CD8-positive, alpha-beta memory T cell (primary cell): ENCODE data around the gene CAMK2D. TPM values are rescaled to one million over a fixed set of nuclear protein-coding genes. Genes with fewer than 3 reads are reported as not detected.

Source experiments
- CTCF ChIA-PET: fragments of 350-600 bp; sonication (Branson Sonifier 250); formaldehyde crosslinking; loops from one replicate; lab custom pipeline; 2021; ENCODE audit warnings: antibody characterized with exemption; lab: Charles Lee
- POLR2A ChIA-PET: fragments of 350-600 bp; sonication (Branson Sonifier 250); formaldehyde crosslinking; loops from one replicate; lab custom pipeline; 2021; ENCODE audit warnings: antibody characterized with exemption; lab: Charles Lee
- DNase-seq, 5 donors: peaks; one replicate each; pipeline versions ENCODE4 v3.0.0 to v3.0.0-alpha.2; 2020 to 2022; ENCODE audit warnings: mixed read lengths in 1 of 5
- H3K27ac ChIP-seq: one replicate; pipeline ENCODE4 v1.7.0; 2013; ENCODE audit warnings: low read depth, mild to moderate bottlenecking, low read length, moderate library complexity
- H3K27me3 ChIP-seq: 2 replicates; pipeline ENCODE4 v1.7.0; 2013; ENCODE audit warnings: low read length, mild to moderate bottlenecking; ENCODE audit not compliant: insufficient read depth, poor library complexity, severe bottlenecking
- H3K36me3 ChIP-seq: 2 replicates; pipeline ENCODE4 v1.7.0; 2013; ENCODE audit warnings: mild to moderate bottlenecking, low read length, moderate library complexity; ENCODE audit not compliant: insufficient read depth
- H3K4me1 ChIP-seq: 2 replicates; pipeline ENCODE4 v1.7.0; 2013; ENCODE audit warnings: mild to moderate bottlenecking, low read length, moderate library complexity; ENCODE audit not compliant: insufficient read depth
- H3K4me3 ChIP-seq: 2 replicates; pipeline ENCODE4 v1.7.0; 2013; ENCODE audit warnings: mild to moderate bottlenecking, low read length
- H3K9me3 ChIP-seq: 2 replicates; pipeline ENCODE4 v1.7.0; 2013; ENCODE audit warnings: mild to moderate bottlenecking, low read length
- H3K27ac Mint-ChIP-seq, 8 donors: one replicate each; pipeline ENCODE4 v1.8.0; 2020 to 2021; ENCODE audit warnings: mixed read lengths in 8 of 8, mild to moderate bottlenecking in 6 of 8, inconsistent platforms in 3 of 8, moderate library complexity in 3 of 8
- H3K27me3 Mint-ChIP-seq, 2 donors: one replicate each; pipeline ENCODE4 v1.8.0; 2020 to 2021; ENCODE audit warnings: mixed read lengths in 2 of 2, mild to moderate bottlenecking in 1 of 2, moderate library complexity in 1 of 2
- H3K36me3 Mint-ChIP-seq, 3 donors: one replicate each; pipeline ENCODE4 v1.8.0; 2020 to 2021; ENCODE audit warnings: mixed read lengths in 3 of 3, inconsistent platforms in 1 of 3, mild to moderate bottlenecking in 1 of 3
- H3K4me1 Mint-ChIP-seq, 3 donors: one replicate each; pipeline ENCODE4 v1.8.0; 2020 to 2021; ENCODE audit warnings: mixed read lengths in 3 of 3, inconsistent platforms in 1 of 3, mild to moderate bottlenecking in 1 of 3
- H3K4me3 Mint-ChIP-seq, 7 donors: one replicate each; pipeline ENCODE4 v1.8.0; 2020 to 2021; ENCODE audit warnings: mixed read lengths in 7 of 7, mild to moderate bottlenecking in 6 of 7, moderate library complexity in 4 of 7, inconsistent platforms in 2 of 7
- H3K9me3 Mint-ChIP-seq, 5 donors: one replicate each; pipeline ENCODE4 v1.8.0; 2020 to 2022; ENCODE audit warnings: mixed read lengths in 5 of 5, mild to moderate bottlenecking in 3 of 5, moderate library complexity in 2 of 5, inconsistent platforms in 1 of 5
- polyA plus RNA-seq: library from polyadenylated mRNA; unstranded; fragments of 300-500 nt; fragmentation: Illumina TruSeq; gene quantifications from one replicate; pipeline ENCODE4 v1.2.3, GENCODE V29; 2021
- total RNA-seq, 2 experiments: library from RNA; stranded (reverse); gene quantifications; one replicate each; pipeline ENCODE4 v1.2.3, GENCODE V29; 2021

CAMK2D gene
- total and polyA plus RNA-seq, 3 experiments from 2014 or later, result 19.6 to 57.6 (median 56.0) TPM

GRCh38 chr4:113785781-113786180 is 24.2 kb upstream of the CAMK2D start:
- ChIA-PET POLR2A (no interaction called here), CTCF (interaction anchor here (1.5 kb wide), 1 partner anchor 149 kb away, joined by 3 read pairs; no protein-coding TSS in a partner anchor)
- no peak for DNase-seq
- Histone ChIP-seq H3K4me3 (no peak overlapping the region), H3K36me3 (no peaks in the 10 kb centered on the region), H3K27ac (no peak overlapping the region), H3K9me3 (no peaks in the 10 kb centered on the region), H3K4me1 (peaks cover 5% of the 10 kb centered on the region), H3K27me3 (no peaks in the 10 kb centered on the region)
- no peak overlapping the region for H3K27ac Mint-ChIP-seq
- no peak overlapping the region for H3K4me3 Mint-ChIP-seq
- peaks cover 0 to 4% of the 10 kb centered on the region in 2 donors for H3K27me3 Mint-ChIP-seq
- peaks cover 0 to 10% (median 2%) of the 10 kb centered on the region in 3 donors for H3K4me1 Mint-ChIP-seq
- H3K9me3 Mint-ChIP-seq, result no peaks in the 10 kb centered on the region
- H3K36me3 Mint-ChIP-seq, result peaks cover 0 to 7% (median 3%) of the 10 kb centered on the region in 3 donors

GRCh38 chr4:113784497-113785250 is 23.1 kb upstream of the CAMK2D start:
- no peak overlapping the region for H3K4me3 Mint-ChIP-seq
- H3K27me3 ChIP-seq, result no peaks in the 10 kb centered on the region
- ChIA-PET CTCF (interaction anchor here (1.5 kb wide), 2 partner anchors 148 to 237 kb away, joined by 3 to 4 read pairs; no protein-coding TSS in a partner anchor), POLR2A (interaction anchor here (0.5 kb wide), 1 partner anchor 267 kb away, joined by 7 read pairs; no protein-coding TSS in a partner anchor)
- H3K36me3 Mint-ChIP-seq, result peaks cover 0 to 7% (median 3%) of the 10 kb centered on the region in 3 donors
- H3K27me3 Mint-ChIP-seq, result peaks cover 0 to 4% of the 10 kb centered on the region in 2 donors
- peaks cover 5% of the 10 kb centered on the region for H3K4me1 ChIP-seq
- no peaks in the 10 kb centered on the region for H3K9me3 ChIP-seq
- no peak overlapping the region for H3K27ac ChIP-seq
- no peaks in the 10 kb centered on the region for H3K9me3 Mint-ChIP-seq
- H3K4me3 ChIP-seq, result no peak overlapping the region
- peaks cover 0 to 10% (median 2%) of the 10 kb centered on the region in 3 donors for H3K4me1 Mint-ChIP-seq
- no peak overlapping the region for H3K27ac Mint-ChIP-seq
- H3K36me3 ChIP-seq, result no peaks in the 10 kb centered on the region
- DNase-seq, result no peak

GRCh38 chr4:113783701-113784100 is 22.2 kb upstream of the CAMK2D start:
- POLR2A ChIA-PET, result interaction anchor here (0.5 kb wide), 1 partner anchor 268 kb away, joined by 7 read pairs; no protein-coding TSS in a partner anchor
- no peak overlapping the region for H3K4me3 ChIP-seq
- CTCF ChIA-PET, result interaction anchor here (1.3 to 1.5 kb wide), 2 partner anchors 10 to 236 kb away, joined by 3 to 4 read pairs; no protein-coding TSS in a partner anchor
- peaks cover 5% of the 10 kb centered on the region for H3K4me1 ChIP-seq
- H3K4me1 Mint-ChIP-seq, result peaks cover 0 to 10% (median 2%) of the 10 kb centered on the region in 3 donors
- H3K9me3 ChIP-seq, result no peaks in the 10 kb centered on the region
- DNase-seq, result no peak
- H3K4me3 Mint-ChIP-seq, result no peak overlapping the region
- no peaks in the 10 kb centered on the region for H3K36me3 ChIP-seq
- no peaks in the 10 kb centered on the region for H3K27me3 ChIP-seq
- H3K27me3 Mint-ChIP-seq, result peaks cover 0 to 4% of the 10 kb centered on the region in 2 donors
- peaks cover 0 to 7% (median 3%) of the 10 kb centered on the region in 3 donors for H3K36me3 Mint-ChIP-seq
- H3K9me3 Mint-ChIP-seq, result no peaks in the 10 kb centered on the region
- no peak overlapping the region for H3K27ac ChIP-seq
- H3K27ac Mint-ChIP-seq, result no peak overlapping the region

GRCh38 chr4:113783289-113783688 is 21.8 kb upstream of the CAMK2D start:
- H3K9me3 Mint-ChIP-seq, result no peaks in the 10 kb centered on the region
- H3K4me1 Mint-ChIP-seq, result peaks cover 0 to 10% (median 2%) of the 10 kb centered on the region in 3 donors
- H3K27ac Mint-ChIP-seq, result no peak overlapping the region
- H3K4me3 Mint-ChIP-seq, result no peak overlapping the region
- H3K27me3 Mint-ChIP-seq, result peaks cover 0 to 7% of the 10 kb centered on the region in 2 donors
- H3K9me3 ChIP-seq, result no peaks in the 10 kb centered on the region
- no peak overlapping the region for H3K27ac ChIP-seq
- peaks cover 5% of the 10 kb centered on the region for H3K4me1 ChIP-seq
- no peak overlapping the region for H3K4me3 ChIP-seq
- no peaks in the 10 kb centered on the region for H3K27me3 ChIP-seq
- no peaks in the 10 kb centered on the region for H3K36me3 ChIP-seq
- CTCF ChIA-PET, result interaction anchor here (1.3 to 1.5 kb wide), 3 partner anchors 10 to 294 kb away, joined by 3 to 4 read pairs (median 3); no protein-coding TSS in a partner anchor
- peaks cover 0 to 7% (median 3%) of the 10 kb centered on the region in 3 donors for H3K36me3 Mint-ChIP-seq
- POLR2A ChIA-PET, result no interaction called here
- DNase-seq, result no peak

- no peaks in the 10 kb centered on the region for H3K9me3 ChIP-seq
- CTCF ChIA-PET, result interaction anchor here (2.0 kb wide), 1 partner anchor 234 kb away, joined by 5 read pairs; no protein-coding TSS in a partner anchor
- Mint-ChIP-seq H3K27ac (no peak overlapping the region), H3K4me1 (peaks cover 0 to 10% (median 2%) of the 10 kb centered on the region in 3 donors), H3K36me3 (peaks cover 0 to 7% (median 3%) of the 10 kb centered on the region in 3 donors), H3K9me3 (no peaks in the 10 kb centered on the region), H3K27me3 (peaks cover 0 to 7% of the 10 kb centered on the region in 2 donors), H3K4me3 (no peak overlapping the region)
- no peaks in the 10 kb centered on the region for H3K27me3 ChIP-seq
- POLR2A ChIA-PET, result no interaction called here
- no peak overlapping the region for H3K4me3 ChIP-seq
- no peaks in the 10 kb centered on the region for H3K36me3 ChIP-seq
- no peak for DNase-seq
- no peak overlapping the region for H3K27ac ChIP-seq
- peaks cover 5% of the 10 kb centered on the region for H3K4me1 ChIP-seq
Observed at GRCh38 chr4:113781439-113782040, 20.0 kb upstream of the CAMK2D start.

- no peaks in the 10 kb centered on the region for H3K36me3 ChIP-seq
- Mint-ChIP-seq H3K27me3 (peaks cover 0 to 3% of the 10 kb centered on the region in 2 donors), H3K4me3 (no peak overlapping the region), H3K4me1 (peaks cover 11 to 14% (median 11%) of the 10 kb centered on the region in 3 donors), H3K36me3 (peaks cover 0 to under 1% (median 0%) of the 10 kb centered on the region in 3 donors), H3K27ac (no peak overlapping the region), H3K9me3 (no peaks in the 10 kb centered on the region)
- no peak for DNase-seq
- H3K4me3 ChIP-seq, result no peak overlapping the region
- H3K9me3 ChIP-seq, result no peaks in the 10 kb centered on the region
- H3K27me3 ChIP-seq, result no peaks in the 10 kb centered on the region
- CTCF ChIA-PET, result no interaction called here
- no peak overlapping the region for H3K27ac ChIP-seq
- peaks cover 9% of the 10 kb centered on the region for H3K4me1 ChIP-seq
- POLR2A ChIA-PET, result no interaction called here
Observed at GRCh38 chr4:113776679-113777078, 15.1 kb upstream of the CAMK2D start.

GRCh38 chr4:113776016-113776415 is 14.5 kb upstream of the CAMK2D start:
- peaks cover 0 to 3% of the 10 kb centered on the region in 2 donors for H3K27me3 Mint-ChIP-seq
- Histone ChIP-seq H3K4me3 (no peak overlapping the region), H3K36me3 (no peaks in the 10 kb centered on the region), H3K27me3 (no peaks in the 10 kb centered on the region), H3K4me1 (peaks cover 7% of the 10 kb centered on the region), H3K9me3 (no peaks in the 10 kb centered on the region), H3K27ac (no peak overlapping the region)
- no peak overlapping the region for H3K4me3 Mint-ChIP-seq
- no peaks in the 10 kb centered on the region for H3K9me3 Mint-ChIP-seq
- no peak overlapping the region for H3K27ac Mint-ChIP-seq
- H3K36me3 Mint-ChIP-seq, result no peaks in the 10 kb centered on the region
- CTCF ChIA-PET, result no interaction called here
- peaks cover 8 to 11% (median 11%) of the 10 kb centered on the region in 3 donors for H3K4me1 Mint-ChIP-seq
- no peak for DNase-seq
- POLR2A ChIA-PET, result interaction anchor here (1.0 kb wide), 1 partner anchor 13 kb away, joined by 3 read pairs; no protein-coding TSS in a partner anchor
